GM12874 (cell line): ENCODE data around the gene GRIK4.

Source experiments
- TF ChIP-seq, protein P1 (sequence below): IDR thresholded peaks from 2 replicates; pipeline ENCODE4 v1.5.1; 2011; ENCODE audit warnings: low read depth, mild to moderate bottlenecking, control low read depth, low read length, moderate library complexity; ENCODE audit not compliant: insufficient read depth

The GRIK4 gene

GRCh38 chr11:120988603-120989002, 477.1 kb downstream of the GRIK4 start:
- TF ChIP-seq, protein P1, sequence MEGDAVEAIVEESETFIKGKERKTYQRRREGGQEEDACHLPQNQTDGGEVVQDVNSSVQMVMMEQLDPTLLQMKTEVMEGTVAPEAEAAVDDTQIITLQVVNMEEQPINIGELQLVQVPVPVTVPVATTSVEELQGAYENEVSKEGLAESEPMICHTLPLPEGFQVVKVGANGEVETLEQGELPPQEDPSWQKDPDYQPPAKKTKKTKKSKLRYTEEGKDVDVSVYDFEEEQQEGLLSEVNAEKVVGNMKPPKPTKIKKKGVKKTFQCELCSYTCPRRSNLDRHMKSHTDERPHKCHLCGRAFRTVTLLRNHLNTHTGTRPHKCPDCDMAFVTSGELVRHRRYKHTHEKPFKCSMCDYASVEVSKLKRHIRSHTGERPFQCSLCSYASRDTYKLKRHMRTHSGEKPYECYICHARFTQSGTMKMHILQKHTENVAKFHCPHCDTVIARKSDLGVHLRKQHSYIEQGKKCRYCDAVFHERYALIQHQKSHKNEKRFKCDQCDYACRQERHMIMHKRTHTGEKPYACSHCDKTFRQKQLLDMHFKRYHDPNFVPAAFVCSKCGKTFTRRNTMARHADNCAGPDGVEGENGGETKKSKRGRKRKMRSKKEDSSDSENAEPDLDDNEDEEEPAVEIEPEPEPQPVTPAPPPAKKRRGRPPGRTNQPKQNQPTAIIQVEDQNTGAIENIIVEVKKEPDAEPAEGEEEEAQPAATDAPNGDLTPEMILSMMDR = no peak

DNA sequence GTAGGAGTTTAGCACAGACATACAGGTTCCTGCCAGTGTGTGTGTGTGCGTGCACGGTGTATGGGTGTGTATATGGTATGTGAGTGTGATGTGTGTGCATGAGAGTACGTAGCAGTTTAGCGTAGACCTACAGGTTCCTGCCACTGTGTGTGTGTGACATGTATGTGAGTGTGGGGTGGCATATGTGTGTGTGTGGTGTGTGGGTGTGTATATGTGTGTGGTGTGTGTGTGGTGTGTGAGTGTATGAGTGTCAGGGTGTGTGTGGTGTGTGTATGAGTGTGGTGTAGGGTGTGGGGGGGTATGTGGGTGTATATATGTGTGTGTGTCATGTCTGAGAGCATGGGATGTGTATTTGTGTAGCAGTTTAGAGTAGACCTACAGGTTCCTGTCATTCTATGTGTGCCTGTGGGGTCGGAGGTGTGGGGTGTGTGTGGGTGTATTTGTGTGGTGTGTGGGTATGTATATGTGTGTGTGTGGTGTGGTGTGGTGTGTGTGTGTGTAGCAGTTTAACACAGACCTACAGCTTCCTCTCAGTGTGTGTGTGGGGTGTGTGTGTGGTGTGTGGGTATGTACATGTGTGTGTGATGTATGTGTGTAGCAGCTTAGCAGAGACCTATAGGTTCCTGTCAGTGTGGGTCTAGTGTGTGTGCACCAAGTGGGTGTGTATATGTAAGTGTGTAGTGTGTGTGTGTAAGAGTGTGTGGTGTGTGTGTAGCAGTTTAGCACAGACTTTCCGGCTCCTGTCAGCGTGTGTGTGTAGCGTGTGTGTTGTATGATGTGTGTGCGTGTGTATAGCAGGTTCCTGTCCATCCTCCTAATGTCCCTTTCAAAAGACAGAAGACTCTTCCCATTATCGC, 480.5 kb downstream of the GRIK4 start:
- TF ChIP-seq, protein P1 = no peak

DNA sequence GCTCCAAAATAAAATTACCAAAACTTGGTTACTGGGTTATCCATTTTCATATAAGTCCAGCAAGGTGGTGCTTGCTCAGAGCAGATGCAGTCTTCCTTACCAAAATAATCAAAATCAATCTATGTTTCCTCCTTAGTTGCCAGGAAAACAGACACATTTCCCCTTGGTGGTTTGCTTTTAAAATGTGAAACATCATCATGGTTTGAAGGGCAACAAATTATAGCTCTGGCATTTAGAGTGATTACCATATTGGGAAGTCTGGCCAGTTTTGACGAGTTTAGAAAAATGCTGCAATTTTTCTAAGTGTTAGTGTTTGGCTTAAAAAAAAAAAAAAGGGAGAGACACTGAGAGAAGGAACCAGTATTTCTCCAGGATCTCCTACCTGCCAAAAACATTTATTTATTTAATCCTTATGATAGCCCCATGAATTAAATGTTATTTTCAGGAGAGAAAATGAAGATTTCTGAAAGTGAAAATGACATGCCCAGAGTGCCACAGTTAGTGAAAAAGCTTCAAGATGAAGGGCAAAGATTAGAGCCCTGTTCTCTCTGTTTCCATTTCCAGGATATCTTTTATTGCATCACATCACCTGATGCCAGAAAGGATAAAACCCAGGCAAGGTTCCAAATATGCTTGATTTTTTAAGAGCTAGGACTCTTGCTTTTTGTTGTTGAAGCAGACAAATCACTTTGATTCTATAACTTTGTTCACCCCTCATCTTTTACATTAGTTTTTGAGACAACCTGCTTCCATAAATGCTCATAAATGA, 482.7 kb downstream of the GRIK4 start:
- TF ChIP-seq, protein P1 = no peak

GRCh38 chr11:120995184-120995583, 483.6 kb downstream of the GRIK4 start:
- TF ChIP-seq, protein P1 = no peak

GRCh38 chr11:120996973-120997372, 485.4 kb downstream of the GRIK4 start:
- TF ChIP-seq, protein P1 = no peak

GRCh38 chr11:120998581-120998980, 487.0 kb downstream of the GRIK4 start:
- TF ChIP-seq, protein P1 = no peak

DNA sequence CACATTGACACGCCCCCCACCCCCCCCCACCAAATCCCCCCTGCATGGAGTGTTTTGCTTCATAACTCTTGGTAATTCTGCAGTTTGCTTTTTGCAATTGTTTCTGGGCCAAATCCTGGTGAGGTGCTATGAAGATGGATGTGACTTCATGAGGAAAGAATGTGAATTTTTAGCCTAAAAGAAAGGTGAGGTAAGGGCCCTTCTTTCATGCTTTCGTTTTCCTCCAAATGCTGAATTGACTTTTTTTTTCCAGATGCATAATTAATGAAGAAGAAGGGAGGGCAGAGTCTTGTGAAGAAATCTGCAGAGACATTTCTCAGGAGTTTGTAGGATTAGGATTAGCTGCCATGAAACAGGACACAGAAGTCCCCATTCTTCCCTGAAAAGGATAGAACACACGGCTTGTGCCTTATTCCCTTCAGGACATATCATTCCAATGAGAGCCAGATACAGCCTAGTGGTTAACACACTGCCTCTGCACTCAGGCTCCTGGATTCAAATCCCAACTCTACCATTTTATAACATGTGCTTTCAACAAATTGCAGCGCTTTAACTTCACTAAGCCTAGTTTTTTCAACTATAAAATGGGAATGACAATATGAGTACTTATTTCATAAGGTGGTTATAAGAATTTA, 492.8 kb downstream of the GRIK4 start:
- TF ChIP-seq, protein P1 = no peak
